Ishikawa (cell line): ENCODE data around the gene RPN2.

Experiments
- CEBPB ChIP-seq: IDR thresholded peaks from 2 replicates; pipeline ENCODE4 v1.6.1; 2012
- CREB1 ChIP-seq: IDR thresholded peaks from 2 replicates; pipeline ENCODE4 v1.6.1; 2012; ENCODE audit warnings: low read depth
- EGR1 ChIP-seq: IDR thresholded peaks from 2 replicates; pipeline ENCODE4 v1.6.1; 2012
- EP300 ChIP-seq: IDR thresholded peaks from 2 replicates; pipeline ENCODE4 v1.6.1; 2012; ENCODE audit warnings: borderline replicate concordance
- FOXM1 ChIP-seq: IDR thresholded peaks from 2 replicates; pipeline ENCODE4 v1.6.1; 2012; ENCODE audit warnings: low read depth, borderline replicate concordance
- NFIC ChIP-seq: IDR thresholded peaks from 2 replicates; pipeline ENCODE4 v1.6.1; 2012
- RAD21 ChIP-seq: IDR thresholded peaks from 2 replicates; pipeline ENCODE4 v1.6.1; 2012; ENCODE audit warnings: low read depth
- TAF1 ChIP-seq: IDR thresholded peaks from 2 replicates; pipeline ENCODE4 v1.6.1; 2012; ENCODE audit warnings: low read depth, mild to moderate bottlenecking
- TCF12 ChIP-seq: IDR thresholded peaks from 2 replicates; pipeline ENCODE4 v1.6.1; 2012; ENCODE audit warnings: low read depth
- TEAD4 ChIP-seq: IDR thresholded peaks from 2 replicates; pipeline ENCODE4 v1.6.1; 2012
- YY1 ChIP-seq: IDR thresholded peaks from 2 replicates; pipeline ENCODE4 v1.6.1; 2012; ENCODE audit warnings: low read depth
- ZBTB7A ChIP-seq: IDR thresholded peaks from 2 replicates; pipeline ENCODE4 v1.6.1; 2012; ENCODE audit warnings: low read depth
- TF ChIP-seq, protein P1 (sequence below): IDR thresholded peaks from 2 replicates; pipeline ENCODE4 v1.6.1; 2012
- TF ChIP-seq, protein P2 (sequence below): IDR thresholded peaks from 2 replicates; pipeline ENCODE4 v1.6.1; 2012
- TF ChIP-seq, protein P3 (sequence below): IDR thresholded peaks from 2 replicates; pipeline ENCODE4 v1.6.1; 2012; ENCODE audit warnings: low read depth, mild to moderate bottlenecking

The RPN2 gene

DNA sequence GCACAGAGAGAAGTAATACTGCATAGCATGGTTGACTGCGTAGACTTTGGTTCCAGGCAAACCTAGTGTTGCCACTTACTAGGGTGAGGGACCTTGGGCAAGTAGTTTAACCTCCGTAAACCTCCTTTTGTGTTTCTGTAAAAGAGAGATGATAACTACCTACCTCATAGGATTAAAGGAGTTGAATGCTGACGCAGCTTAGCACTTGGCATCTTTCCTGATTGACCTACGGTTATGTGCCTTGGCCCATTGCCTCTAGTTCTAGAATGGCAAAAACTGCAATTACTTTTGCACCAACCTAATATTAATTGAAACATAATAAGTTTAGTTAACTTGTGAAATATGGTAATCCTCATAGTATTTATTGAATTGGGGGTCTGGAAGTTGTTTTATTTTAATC lies 63.4 kb downstream of the RPN2 start:
- no peak for TF ChIP-seq TCF12
- TF ChIP-seq NFIC, result no peak
- TF ChIP-seq TEAD4, result no peak
- TF ChIP-seq, protein P1, sequence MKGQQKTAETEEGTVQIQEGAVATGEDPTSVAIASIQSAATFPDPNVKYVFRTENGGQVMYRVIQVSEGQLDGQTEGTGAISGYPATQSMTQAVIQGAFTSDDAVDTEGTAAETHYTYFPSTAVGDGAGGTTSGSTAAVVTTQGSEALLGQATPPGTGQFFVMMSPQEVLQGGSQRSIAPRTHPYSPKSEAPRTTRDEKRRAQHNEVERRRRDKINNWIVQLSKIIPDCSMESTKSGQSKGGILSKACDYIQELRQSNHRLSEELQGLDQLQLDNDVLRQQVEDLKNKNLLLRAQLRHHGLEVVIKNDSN, result no peak
- TF ChIP-seq TAF1, result no peak
- no peak for TF ChIP-seq CREB1
- no peak for TF ChIP-seq ZBTB7A
- TF ChIP-seq CEBPB, result no peak
- TF ChIP-seq, protein P2, sequence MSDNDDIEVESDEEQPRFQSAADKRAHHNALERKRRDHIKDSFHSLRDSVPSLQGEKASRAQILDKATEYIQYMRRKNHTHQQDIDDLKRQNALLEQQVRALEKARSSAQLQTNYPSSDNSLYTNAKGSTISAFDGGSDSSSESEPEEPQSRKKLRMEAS, result no peak
- no peak for TF ChIP-seq FOXM1
- TF ChIP-seq EGR1, result no peak
- no peak for TF ChIP-seq EP300

DNA sequence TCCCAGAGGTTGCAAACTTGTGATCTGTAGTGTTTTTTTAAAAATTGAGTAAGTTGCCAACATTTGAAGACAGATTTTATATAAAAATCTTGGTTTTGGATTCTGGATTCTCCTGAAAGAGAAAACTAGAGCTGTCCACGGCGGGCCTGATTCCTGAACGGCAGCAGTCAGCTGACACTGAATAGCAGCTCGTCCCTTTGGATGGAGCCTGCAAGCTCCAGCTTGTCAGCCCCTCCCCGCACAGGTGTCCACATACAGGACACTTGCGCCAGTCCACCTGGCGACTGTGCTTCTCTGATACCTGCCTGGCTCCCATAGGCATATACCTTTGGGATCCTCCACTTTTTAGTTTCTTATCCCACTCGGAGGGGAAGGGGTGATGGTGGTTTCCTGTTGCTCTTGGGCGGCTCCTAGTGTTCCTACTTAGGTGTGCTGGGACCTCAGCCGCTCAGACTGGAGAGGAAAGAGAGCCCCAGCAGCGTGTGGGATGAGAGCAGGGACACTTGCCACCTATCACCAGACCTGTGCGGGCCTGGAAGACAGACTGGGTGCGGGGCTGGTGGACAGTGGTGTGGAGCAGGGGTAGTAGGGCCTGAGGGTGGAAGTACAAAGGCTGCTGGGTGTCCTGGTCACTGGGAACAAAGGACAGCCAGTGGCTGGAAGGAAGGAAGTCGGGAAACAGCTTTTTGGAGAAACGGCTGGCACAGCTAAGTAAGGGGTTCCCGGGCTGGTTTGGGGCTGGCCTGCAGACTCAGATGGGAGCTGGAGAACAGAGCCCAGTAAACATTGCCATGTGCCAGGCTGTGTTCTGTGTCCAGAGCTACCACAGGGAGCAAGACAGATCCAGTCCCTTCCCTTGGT lies 64.2 kb downstream of the RPN2 start:
- no peak for TF ChIP-seq RAD21
- no peak for TF ChIP-seq CEBPB
- no peak for TF ChIP-seq TAF1
- no peak for TF ChIP-seq CREB1
- TF ChIP-seq, protein P2, result no peak

DNA sequence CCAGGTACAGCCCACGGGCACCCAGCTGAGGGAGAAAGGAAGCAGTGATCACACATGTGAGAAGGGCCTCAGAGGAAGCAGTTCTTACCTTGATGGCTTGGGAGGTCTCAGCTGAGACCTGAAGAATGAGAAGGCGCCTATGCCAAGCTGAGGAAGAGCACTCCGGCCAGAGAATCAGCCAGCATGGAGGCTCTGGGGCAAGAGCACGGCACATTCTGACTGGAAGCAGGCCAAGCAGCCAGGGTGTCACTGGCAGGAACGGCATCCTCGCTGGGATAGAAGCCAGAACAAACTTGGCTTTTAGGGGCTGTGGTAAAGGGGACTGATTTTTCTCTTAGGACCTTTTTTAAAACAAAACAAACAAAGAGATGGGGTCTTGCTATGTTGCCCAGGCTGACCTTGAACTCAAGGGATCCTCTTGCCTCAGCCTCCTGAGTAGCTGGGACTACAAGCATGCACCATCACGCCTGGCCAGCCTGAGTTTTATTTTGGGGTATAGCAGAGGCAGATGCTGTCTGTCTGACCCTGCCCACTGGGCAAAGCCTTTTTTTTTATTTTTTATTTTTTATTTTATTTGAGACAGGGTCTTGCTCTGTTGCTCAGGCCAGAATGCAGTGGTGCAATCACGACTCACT lies 64.9 kb downstream of the RPN2 start:
- TF ChIP-seq EP300 (no peak), FOXM1 (no peak), EGR1 (no peak), RAD21 (no peak), TAF1 (no peak), TCF12 (no peak), CEBPB (no peak), YY1 (no peak), NFIC (no peak), ZBTB7A (no peak), CREB1 (no peak), TEAD4 (no peak)
- TF ChIP-seq, protein P2, result no peak
- TF ChIP-seq, protein P1, result no peak
- TF ChIP-seq, protein P3, sequence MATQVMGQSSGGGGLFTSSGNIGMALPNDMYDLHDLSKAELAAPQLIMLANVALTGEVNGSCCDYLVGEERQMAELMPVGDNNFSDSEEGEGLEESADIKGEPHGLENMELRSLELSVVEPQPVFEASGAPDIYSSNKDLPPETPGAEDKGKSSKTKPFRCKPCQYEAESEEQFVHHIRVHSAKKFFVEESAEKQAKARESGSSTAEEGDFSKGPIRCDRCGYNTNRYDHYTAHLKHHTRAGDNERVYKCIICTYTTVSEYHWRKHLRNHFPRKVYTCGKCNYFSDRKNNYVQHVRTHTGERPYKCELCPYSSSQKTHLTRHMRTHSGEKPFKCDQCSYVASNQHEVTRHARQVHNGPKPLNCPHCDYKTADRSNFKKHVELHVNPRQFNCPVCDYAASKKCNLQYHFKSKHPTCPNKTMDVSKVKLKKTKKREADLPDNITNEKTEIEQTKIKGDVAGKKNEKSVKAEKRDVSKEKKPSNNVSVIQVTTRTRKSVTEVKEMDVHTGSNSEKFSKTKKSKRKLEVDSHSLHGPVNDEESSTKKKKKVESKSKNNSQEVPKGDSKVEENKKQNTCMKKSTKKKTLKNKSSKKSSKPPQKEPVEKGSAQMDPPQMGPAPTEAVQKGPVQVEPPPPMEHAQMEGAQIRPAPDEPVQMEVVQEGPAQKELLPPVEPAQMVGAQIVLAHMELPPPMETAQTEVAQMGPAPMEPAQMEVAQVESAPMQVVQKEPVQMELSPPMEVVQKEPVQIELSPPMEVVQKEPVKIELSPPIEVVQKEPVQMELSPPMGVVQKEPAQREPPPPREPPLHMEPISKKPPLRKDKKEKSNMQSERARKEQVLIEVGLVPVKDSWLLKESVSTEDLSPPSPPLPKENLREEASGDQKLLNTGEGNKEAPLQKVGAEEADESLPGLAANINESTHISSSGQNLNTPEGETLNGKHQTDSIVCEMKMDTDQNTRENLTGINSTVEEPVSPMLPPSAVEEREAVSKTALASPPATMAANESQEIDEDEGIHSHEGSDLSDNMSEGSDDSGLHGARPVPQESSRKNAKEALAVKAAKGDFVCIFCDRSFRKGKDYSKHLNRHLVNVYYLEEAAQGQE, result no peak

DNA sequence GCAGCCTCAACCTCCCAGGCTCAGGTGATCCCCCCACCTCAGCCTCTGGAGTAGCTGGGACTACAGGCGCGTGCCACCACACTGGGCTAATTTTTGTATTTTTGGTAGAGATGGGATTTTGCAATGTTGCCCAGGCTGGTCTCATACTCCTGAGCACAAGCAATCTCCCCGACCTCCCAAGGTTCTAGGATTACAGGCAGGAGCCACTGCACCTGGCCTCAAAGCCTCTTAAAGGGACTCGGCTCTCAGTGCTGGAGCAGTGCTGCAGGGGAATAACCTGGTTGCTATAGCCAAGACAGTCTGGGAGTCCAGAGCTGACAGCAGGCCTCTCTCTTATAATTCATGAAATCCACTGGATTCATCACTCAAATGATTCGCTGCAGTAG lies 65.4 kb downstream of the RPN2 start:
- no peak for TF ChIP-seq TCF12
- TF ChIP-seq EP300, result no peak
- no peak for TF ChIP-seq CEBPB
- no peak for TF ChIP-seq EGR1
- TF ChIP-seq RAD21, result no peak
- no peak for TF ChIP-seq NFIC
- TF ChIP-seq CREB1, result no peak

DNA sequence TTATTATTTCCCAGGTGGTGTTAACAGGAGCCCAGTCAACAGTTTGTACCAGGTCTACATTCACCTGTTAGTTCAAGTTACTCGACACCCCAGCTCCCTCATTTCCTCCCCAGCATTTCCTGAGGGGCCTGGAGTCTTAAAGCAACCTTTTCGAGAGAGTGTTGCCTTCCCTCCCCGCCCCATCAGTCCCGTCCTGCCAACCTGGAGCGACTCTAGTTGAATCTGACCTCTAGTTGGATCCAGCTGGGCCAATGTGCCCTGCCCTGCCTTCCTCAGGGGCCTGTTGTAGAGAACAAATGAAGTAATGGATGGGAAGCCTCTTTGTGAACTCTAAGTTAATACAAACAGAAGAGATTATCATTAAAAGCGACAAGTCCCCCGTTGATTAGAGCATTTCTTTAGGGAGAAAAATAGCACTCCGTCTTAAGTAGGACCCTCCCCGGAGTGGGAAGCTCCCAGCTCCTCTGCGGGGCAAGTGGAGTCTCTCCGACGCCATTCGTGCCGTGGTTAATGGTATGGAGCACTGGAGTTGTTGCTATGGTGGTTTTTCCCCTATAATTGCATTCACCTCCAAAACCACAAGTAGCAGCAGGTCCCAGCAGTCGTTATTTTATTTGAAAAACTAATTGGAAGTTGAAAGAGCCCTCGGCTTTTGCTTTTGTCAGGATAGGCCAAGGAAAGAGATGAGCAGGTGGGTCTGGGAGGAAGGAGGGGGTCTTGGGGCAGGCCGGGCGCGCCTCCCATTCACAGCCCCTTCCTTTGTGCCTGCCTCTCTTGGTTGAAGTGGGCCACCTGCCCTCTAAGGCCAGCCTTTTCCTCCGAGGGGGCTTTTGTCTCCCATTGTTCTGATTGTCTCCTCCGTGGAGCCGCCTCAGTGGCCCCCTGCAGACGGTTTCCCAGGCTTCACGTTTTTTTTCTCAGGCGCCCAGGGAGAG lies 66.4 kb downstream of the RPN2 start:
- TF ChIP-seq, protein P3, result no peak
- TF ChIP-seq FOXM1, result no peak
- TF ChIP-seq EGR1, result no peak
- TF ChIP-seq TCF12, result no peak
- no peak for TF ChIP-seq EP300
- TF ChIP-seq RAD21, result no peak
- no peak for TF ChIP-seq TAF1
- no peak for TF ChIP-seq YY1
- TF ChIP-seq, protein P2, result no peak
- TF ChIP-seq CREB1, result no peak
- TF ChIP-seq TEAD4, result no peak
- TF ChIP-seq CEBPB, result no peak
- no peak for TF ChIP-seq ZBTB7A
- TF ChIP-seq NFIC, result no peak
